HFFc6 (cell line): ENCODE measurements around the gene RIPK3. TPM values are rescaled to one million over a fixed set of nuclear protein-coding genes. Genes with fewer than 3 reads are reported as not detected.

Experiments
- DNase-seq: peaks from one replicate; pipeline ENCODE4 v3.0.0-alpha.2; 2018
- H3K27ac Mint-ChIP-seq: 2 replicates; pipeline ENCODE4 v1.8.0; 2020; ENCODE audit warnings: mild to moderate bottlenecking, mixed read lengths
- H3K27me3 Mint-ChIP-seq: 2 replicates; pipeline ENCODE4 v1.8.0; 2021; ENCODE audit warnings: mild to moderate bottlenecking, moderate library complexity, mixed read lengths; ENCODE audit not compliant: insufficient read depth
- H3K36me3 Mint-ChIP-seq: 2 replicates; pipeline ENCODE4 v1.8.0; 2021; ENCODE audit warnings: low read depth, mixed read lengths
- H3K4me1 Mint-ChIP-seq: 2 replicates; pipeline ENCODE4 v1.8.0; 2020; ENCODE audit warnings: low read depth, mixed read lengths
- H3K4me3 Mint-ChIP-seq: 2 replicates; pipeline ENCODE4 v1.8.0; 2020; ENCODE audit warnings: mild to moderate bottlenecking, moderate library complexity, mixed read lengths
- H3K9me3 Mint-ChIP-seq: 2 replicates; pipeline ENCODE4 v1.8.0; 2020; ENCODE audit warnings: mild to moderate bottlenecking, mixed read lengths
- total RNA-seq, 6 experiments: library from RNA; stranded (reverse); fragmentation: NEBNext Ultra II Directional; extraction: Animal tissue kit (Norgen Biotek cat#: 25700); gene quantifications; 2 replicates in 1 of 6; 3 replicates in 5 of 6; pipeline ENCODE4 v1.2.3, GENCODE V29; 2021
- TF ChIP-seq, protein P1 (sequence below): fragments of 200-600 bp; sonication (generic); IDR thresholded peaks from 2 replicates; pipeline ENCODE4 v1.5.0; 2021; ENCODE audit warnings: antibody characterized with exemption, mild to moderate bottlenecking

RIPK3 gene
- total RNA-seq, 6 experiments from 2014 or later = not detected

DNA sequence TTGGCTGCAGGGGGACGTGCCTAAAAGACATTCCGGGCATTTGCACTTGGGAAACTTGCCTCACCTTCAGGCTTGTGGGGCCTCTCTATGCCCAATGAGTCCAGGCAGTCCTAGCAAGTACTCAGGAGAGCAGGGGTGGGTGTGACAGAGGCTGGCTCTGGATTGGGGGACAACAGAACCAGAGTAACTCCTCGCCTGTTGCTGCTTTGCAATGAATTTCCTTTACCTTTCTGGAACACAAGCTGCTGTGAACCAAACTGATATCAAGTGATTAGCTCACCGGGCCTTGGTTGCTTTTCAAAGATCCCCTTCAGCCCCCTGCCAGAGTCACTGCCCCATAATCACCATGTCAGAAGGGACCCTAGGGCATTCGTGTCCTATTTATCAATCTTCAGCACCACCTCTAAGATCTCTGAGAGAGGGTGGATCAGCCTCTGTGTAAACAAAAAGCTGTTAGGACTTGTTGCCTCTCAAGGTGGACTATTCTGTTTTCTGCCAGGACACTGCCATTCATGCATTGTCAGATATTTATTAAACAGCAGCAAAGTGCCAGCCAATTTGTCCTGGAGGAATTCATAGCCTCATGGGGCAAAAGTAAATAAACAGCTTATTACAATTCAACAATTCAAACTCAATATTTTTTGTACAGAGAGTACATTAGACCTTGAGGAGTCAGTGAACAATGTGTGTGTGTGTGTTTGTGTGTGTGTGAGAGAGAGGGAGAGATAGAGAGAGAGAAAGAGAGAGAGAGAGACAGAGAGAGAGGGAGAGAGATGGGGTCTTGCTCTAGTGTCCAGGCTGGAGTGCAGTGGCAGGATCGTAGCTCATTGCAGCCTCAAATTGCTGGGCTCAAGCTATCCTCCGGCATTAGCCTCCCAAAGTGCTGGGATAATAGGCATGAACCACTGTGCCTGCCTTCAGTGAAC is 39.5 kb upstream of the RIPK3 start:
- Mint-ChIP-seq H3K27me3 (peaks cover 2% of the 10 kb centered on the region), H3K9me3 (no peaks in the 10 kb centered on the region), H3K27ac (no peak overlapping the region), H3K36me3 (peaks cover 12% of the 10 kb centered on the region), H3K4me3 (no peak overlapping the region), H3K4me1 (peaks cover 12% of the 10 kb centered on the region; the same call in 1 of the 2 replicates)
- DNase-seq = no peak
- TF ChIP-seq, protein P1, sequence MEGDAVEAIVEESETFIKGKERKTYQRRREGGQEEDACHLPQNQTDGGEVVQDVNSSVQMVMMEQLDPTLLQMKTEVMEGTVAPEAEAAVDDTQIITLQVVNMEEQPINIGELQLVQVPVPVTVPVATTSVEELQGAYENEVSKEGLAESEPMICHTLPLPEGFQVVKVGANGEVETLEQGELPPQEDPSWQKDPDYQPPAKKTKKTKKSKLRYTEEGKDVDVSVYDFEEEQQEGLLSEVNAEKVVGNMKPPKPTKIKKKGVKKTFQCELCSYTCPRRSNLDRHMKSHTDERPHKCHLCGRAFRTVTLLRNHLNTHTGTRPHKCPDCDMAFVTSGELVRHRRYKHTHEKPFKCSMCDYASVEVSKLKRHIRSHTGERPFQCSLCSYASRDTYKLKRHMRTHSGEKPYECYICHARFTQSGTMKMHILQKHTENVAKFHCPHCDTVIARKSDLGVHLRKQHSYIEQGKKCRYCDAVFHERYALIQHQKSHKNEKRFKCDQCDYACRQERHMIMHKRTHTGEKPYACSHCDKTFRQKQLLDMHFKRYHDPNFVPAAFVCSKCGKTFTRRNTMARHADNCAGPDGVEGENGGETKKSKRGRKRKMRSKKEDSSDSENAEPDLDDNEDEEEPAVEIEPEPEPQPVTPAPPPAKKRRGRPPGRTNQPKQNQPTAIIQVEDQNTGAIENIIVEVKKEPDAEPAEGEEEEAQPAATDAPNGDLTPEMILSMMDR = no peak

DNA sequence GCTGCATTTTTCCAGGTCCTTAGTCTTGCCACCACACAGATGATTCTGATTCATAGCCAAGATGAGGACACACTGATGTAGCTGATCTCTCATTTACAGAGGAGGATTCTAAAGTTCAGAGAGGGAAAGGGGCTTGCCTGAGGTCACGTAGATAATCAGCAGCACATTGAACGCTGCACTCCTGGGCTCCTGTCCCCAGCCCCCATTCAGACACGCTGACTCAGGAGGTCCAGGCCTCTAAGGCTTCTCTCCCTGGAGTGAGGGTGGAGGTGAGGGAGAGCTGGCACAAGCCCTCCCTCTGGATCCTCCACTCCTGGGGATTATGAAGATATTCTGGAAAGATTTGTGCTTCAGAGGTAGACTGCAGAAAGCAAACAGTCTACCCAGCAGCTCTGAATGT is 38.5 kb upstream of the RIPK3 start:
- Mint-ChIP-seq H3K4me3 (no peak overlapping the region), H3K4me1 (peaks cover 12% of the 10 kb centered on the region; the same call in 1 of the 2 replicates), H3K27ac (no peak overlapping the region), H3K9me3 (no peaks in the 10 kb centered on the region), H3K36me3 (peaks cover 21% of the 10 kb centered on the region), H3K27me3 (peaks cover 2% of the 10 kb centered on the region)
- TF ChIP-seq, protein P1 = no peak
- no peak for DNase-seq

DNA sequence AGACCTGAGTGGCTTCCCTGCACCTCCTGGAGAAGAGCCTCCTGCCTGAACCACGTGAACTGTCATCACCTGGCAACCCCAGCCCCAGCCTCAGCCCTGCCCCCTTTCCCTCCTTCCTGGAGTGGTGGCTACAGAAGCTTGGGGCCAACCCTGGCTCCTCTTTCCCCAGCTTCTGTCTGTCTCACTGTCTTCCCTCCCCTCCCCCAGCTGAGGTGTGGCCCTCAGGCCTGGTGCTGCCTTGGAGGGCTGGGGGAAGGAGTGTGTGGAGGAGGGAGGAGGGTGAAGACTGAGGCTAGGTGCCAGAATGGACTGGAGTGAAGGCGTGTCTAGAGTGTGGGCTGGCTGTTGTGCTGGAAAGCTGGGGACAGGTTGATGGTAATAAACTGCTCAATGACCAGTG is 37.9 kb upstream of the RIPK3 start:
- peaks cover 12% of the 10 kb centered on the region; the same call in 1 of the 2 replicates for H3K4me1 Mint-ChIP-seq
- H3K4me3 Mint-ChIP-seq = no peak overlapping the region
- peaks cover 2% of the 10 kb centered on the region for H3K27me3 Mint-ChIP-seq
- no peak overlapping the region for H3K27ac Mint-ChIP-seq
- no peak for DNase-seq
- peaks cover 28% of the 10 kb centered on the region for H3K36me3 Mint-ChIP-seq
- no peaks in the 10 kb centered on the region for H3K9me3 Mint-ChIP-seq
- TF ChIP-seq, protein P1 = no peak

DNA sequence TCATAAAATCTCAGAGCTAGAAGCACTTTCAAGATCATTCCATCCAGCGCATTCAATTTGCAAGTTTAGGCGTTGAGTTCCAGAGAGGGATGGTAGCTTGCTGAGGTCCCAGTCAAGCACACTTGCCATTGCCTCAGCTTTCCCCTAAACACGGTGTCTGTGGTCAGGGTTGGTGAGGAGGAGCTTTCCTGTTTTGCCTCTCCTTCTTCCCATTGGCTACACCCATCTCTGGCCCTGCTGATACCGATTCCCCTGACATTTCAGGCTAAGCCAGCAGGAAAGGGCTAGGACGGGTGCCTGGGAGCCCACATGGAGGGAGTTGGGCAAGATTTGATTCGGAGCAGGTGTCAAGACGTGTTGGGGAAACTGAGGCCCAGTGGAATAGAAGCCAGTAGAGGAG is 37.3 kb upstream of the RIPK3 start:
- peaks cover 32% of the 10 kb centered on the region for H3K36me3 Mint-ChIP-seq
- H3K27me3 Mint-ChIP-seq = peaks cover 2% of the 10 kb centered on the region
- no peak overlapping the region for H3K27ac Mint-ChIP-seq

DNA sequence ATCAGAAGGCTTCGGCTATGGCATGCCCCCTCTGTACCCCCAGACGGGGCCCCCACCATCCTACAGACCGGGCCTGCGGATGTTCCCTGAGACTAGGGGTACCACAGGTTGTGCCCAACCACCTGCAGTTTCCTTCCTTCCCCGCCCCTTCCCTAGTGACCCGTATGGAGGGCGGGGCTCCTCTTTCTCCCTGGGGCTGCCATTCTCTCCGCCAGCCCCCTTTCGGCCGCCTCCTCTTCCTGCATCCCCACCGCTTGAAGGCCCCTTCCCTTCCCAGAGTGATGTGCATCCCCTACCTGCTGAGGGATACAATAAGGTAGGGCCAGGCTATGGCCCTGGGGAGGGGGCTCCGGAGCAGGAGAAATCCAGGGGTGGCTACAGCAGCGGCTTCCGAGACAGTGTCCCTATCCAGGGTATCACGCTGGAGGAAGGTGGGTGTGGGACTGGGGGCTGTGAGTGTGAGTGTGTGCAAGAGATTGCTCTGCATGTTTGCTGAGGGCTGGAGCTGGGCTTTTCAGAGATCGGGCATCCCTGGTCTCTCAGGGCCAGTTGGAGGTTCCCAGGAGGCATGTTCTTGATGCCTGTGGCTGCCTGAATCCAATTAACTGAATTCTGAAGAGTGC is 36.8 kb upstream of the RIPK3 start:
- DNase-seq = no peak
- H3K4me1 Mint-ChIP-seq = peaks cover 13% of the 10 kb centered on the region; the same call in 1 of the 2 replicates
- H3K27ac Mint-ChIP-seq = no peak overlapping the region
- peaks cover 2% of the 10 kb centered on the region for H3K27me3 Mint-ChIP-seq
- no peaks in the 10 kb centered on the region for H3K9me3 Mint-ChIP-seq
- no peak overlapping the region for H3K4me3 Mint-ChIP-seq
- H3K36me3 Mint-ChIP-seq = peaks cover 34% of the 10 kb centered on the region
- TF ChIP-seq, protein P1 = no peak

More for the DNA sequence above, 37.3 kb upstream of the RIPK3 start:
- no peak for DNase-seq
- Mint-ChIP-seq H3K4me3 (no peak overlapping the region), H3K4me1 (peaks cover 12% of the 10 kb centered on the region; the same call in 1 of the 2 replicates), H3K9me3 (no peaks in the 10 kb centered on the region)
- TF ChIP-seq, protein P1 = no peak
